WTC11 (cell line): ENCODE results near the gene LUC7L. TPM values are rescaled to one million over a fixed set of nuclear protein-coding genes. Genes with fewer than 3 reads are reported as not detected.

ENCODE experiments used
- ATAC-seq: fragments of 200-7000 bp; cut with Tn5 transposase; 2 replicates; pipeline ENCODE4 v1.10.0; 2021; ENCODE audit warnings: mild to moderate bottlenecking, moderate library complexity
- CTCF ChIA-PET: fragments of 300-600 bp; sonication (Branson Sonifier 250); formaldehyde crosslinking; loops from one replicate; lab custom pipeline; 2021; ENCODE audit warnings: antibody characterized with exemption; lab: Charles Lee
- POLR2A ChIA-PET: fragments of 350-600 bp; sonication (Branson Sonifier 250); formaldehyde crosslinking; loops from one replicate; lab custom pipeline; 2021; ENCODE audit warnings: antibody characterized with exemption; lab: Charles Lee
- DNase-seq: peaks from one replicate; pipeline ENCODE4 v3.0.0; 2021; ENCODE audit warnings: low spot score
- H3K27ac Mint-ChIP-seq: 2 replicates; pipeline ENCODE4 v1.8.0; 2021; ENCODE audit warnings: mixed read lengths
- H3K27me3 Mint-ChIP-seq: 2 replicates; pipeline ENCODE4 v1.8.0; 2021; ENCODE audit warnings: low read depth, mild to moderate bottlenecking, moderate library complexity, mixed read lengths
- H3K36me3 Mint-ChIP-seq: 2 replicates; pipeline ENCODE4 v1.8.0; 2021; ENCODE audit warnings: mixed read lengths
- H3K4me1 Mint-ChIP-seq: 2 replicates; pipeline ENCODE4 v1.8.0; 2022; ENCODE audit warnings: mixed read lengths
- H3K4me3 Mint-ChIP-seq: 2 replicates; pipeline ENCODE4 v1.8.0; 2021; ENCODE audit warnings: mild to moderate bottlenecking, moderate library complexity, mixed read lengths
- H3K9me3 Mint-ChIP-seq: 2 replicates; pipeline ENCODE4 v1.8.0; 2021; ENCODE audit warnings: mixed read lengths
- EMX1 ChIP-seq: fragments of 250-450 bp; sonication (Bioruptor Pico); IDR thresholded peaks from 2 replicates; pipeline ENCODE4 v1.8.0; 2021; ENCODE audit warnings: mild to moderate bottlenecking
- ETV6 ChIP-seq: sonication (generic); formaldehyde crosslinking; IDR thresholded peaks from 2 replicates; pipeline ENCODE4 v1.8.1; 2022; ENCODE audit warnings: mild to moderate bottlenecking, missing genetic modification reagents
- FOXP1 ChIP-seq: sonication (generic); formaldehyde crosslinking; IDR thresholded peaks from 2 replicates; pipeline ENCODE4 v1.8.0; 2022; ENCODE audit warnings: missing genetic modification reagents, mild to moderate bottlenecking, moderate library complexity, borderline replicate concordance
- NFATC4 ChIP-seq: fragments of 250-450 bp; sonication (Bioruptor Pico); IDR thresholded peaks from 2 replicates; pipeline ENCODE4 v1.9.0; 2021; ENCODE audit warnings: mild to moderate bottlenecking
- NFYB ChIP-seq: sonication (generic); formaldehyde crosslinking; conservative IDR thresholded peaks from 2 replicates; pipeline ENCODE4 v1.8.0; 2022; ENCODE audit warnings: low read depth, missing genetic modification reagents
- NR3C1 ChIP-seq: sonication (generic); formaldehyde crosslinking; conservative IDR thresholded peaks from 2 replicates; pipeline ENCODE4 v1.8.1; 2023; ENCODE audit warnings: low read depth, mild to moderate bottlenecking, missing genetic modification reagents
- SMAD3 ChIP-seq: sonication (generic); formaldehyde crosslinking; IDR thresholded peaks from 2 replicates; pipeline ENCODE4 v1.8.0; 2022; ENCODE audit warnings: missing genetic modification reagents, mild to moderate bottlenecking, borderline replicate concordance
- SP1 ChIP-seq: sonication (generic); formaldehyde crosslinking; conservative IDR thresholded peaks from 2 replicates; pipeline ENCODE4 v1.8.1; 2022; ENCODE audit warnings: missing genetic modification reagents
- TEAD1 ChIP-seq: sonication (generic); formaldehyde crosslinking; IDR thresholded peaks from 2 replicates; pipeline ENCODE4 v1.8.0; 2022; ENCODE audit warnings: mild to moderate bottlenecking, missing genetic modification reagents
- TEAD4 ChIP-seq: sonication (generic); formaldehyde crosslinking; IDR thresholded peaks from 2 replicates; pipeline ENCODE4 v1.8.0; 2022; ENCODE audit warnings: mild to moderate bottlenecking, missing genetic modification reagents
- USF1 ChIP-seq: sonication (generic); formaldehyde crosslinking; IDR thresholded peaks from 2 replicates; pipeline ENCODE4 v1.8.0; 2022; ENCODE audit warnings: mild to moderate bottlenecking, missing genetic modification reagents
- ZNF138 ChIP-seq: sonication (generic); formaldehyde crosslinking; conservative IDR thresholded peaks from 2 replicates; pipeline ENCODE4 v1.8.1; 2022; ENCODE audit warnings: mild to moderate bottlenecking, moderate library complexity, missing genetic modification reagents
- ZNF219 ChIP-seq: sonication (generic); formaldehyde crosslinking; IDR thresholded peaks from 2 replicates; pipeline ENCODE4 v1.8.0; 2023; ENCODE audit warnings: missing genetic modification reagents, mild to moderate bottlenecking, borderline replicate concordance
- ZNF281 ChIP-seq: sonication (generic); formaldehyde crosslinking; IDR thresholded peaks from 2 replicates; pipeline ENCODE4 v1.8.0; 2023; ENCODE audit warnings: mild to moderate bottlenecking, missing genetic modification reagents
- ZNF512 ChIP-seq: sonication (generic); formaldehyde crosslinking; IDR thresholded peaks from 2 replicates; pipeline ENCODE4 v1.8.1; 2022; ENCODE audit warnings: missing genetic modification reagents, borderline replicate concordance
- total RNA-seq: library from RNA; stranded (reverse); gene quantifications from 3 replicates; pipeline ENCODE4 v1.2.3, GENCODE V29; 2021
- TF ChIP-seq, protein P1 (sequence below): fragments of 250-450 bp; sonication (Bioruptor Pico); IDR thresholded peaks from 2 replicates; pipeline ENCODE4 v1.9.0; 2021; ENCODE audit warnings: mild to moderate bottlenecking, borderline replicate concordance
- TF ChIP-seq, protein P2 (sequence below): sonication (generic); formaldehyde crosslinking; conservative IDR thresholded peaks from 2 replicates; pipeline ENCODE4 v1.8.1; 2023; ENCODE audit warnings: mild to moderate bottlenecking, low read depth, missing genetic modification reagents, moderate library complexity
- TF ChIP-seq, protein P3 (sequence below): fragments of 250-450 bp; sonication (Bioruptor Pico); IDR thresholded peaks from 2 replicates; pipeline ENCODE4 v1.9.0; 2021; ENCODE audit warnings: mild to moderate bottlenecking
- TF ChIP-seq, protein P4 (sequence below): fragments of 250-450 bp; sonication (Bioruptor Pico); IDR thresholded peaks from 2 replicates; pipeline ENCODE4 v1.9.0; 2021; ENCODE audit warnings: mild to moderate bottlenecking

The LUC7L gene
- total RNA-seq, 1 experiment from 2014 or later, result 111 TPM

- no peak for TF ChIP-seq ZNF281
- TF ChIP-seq, protein P1, sequence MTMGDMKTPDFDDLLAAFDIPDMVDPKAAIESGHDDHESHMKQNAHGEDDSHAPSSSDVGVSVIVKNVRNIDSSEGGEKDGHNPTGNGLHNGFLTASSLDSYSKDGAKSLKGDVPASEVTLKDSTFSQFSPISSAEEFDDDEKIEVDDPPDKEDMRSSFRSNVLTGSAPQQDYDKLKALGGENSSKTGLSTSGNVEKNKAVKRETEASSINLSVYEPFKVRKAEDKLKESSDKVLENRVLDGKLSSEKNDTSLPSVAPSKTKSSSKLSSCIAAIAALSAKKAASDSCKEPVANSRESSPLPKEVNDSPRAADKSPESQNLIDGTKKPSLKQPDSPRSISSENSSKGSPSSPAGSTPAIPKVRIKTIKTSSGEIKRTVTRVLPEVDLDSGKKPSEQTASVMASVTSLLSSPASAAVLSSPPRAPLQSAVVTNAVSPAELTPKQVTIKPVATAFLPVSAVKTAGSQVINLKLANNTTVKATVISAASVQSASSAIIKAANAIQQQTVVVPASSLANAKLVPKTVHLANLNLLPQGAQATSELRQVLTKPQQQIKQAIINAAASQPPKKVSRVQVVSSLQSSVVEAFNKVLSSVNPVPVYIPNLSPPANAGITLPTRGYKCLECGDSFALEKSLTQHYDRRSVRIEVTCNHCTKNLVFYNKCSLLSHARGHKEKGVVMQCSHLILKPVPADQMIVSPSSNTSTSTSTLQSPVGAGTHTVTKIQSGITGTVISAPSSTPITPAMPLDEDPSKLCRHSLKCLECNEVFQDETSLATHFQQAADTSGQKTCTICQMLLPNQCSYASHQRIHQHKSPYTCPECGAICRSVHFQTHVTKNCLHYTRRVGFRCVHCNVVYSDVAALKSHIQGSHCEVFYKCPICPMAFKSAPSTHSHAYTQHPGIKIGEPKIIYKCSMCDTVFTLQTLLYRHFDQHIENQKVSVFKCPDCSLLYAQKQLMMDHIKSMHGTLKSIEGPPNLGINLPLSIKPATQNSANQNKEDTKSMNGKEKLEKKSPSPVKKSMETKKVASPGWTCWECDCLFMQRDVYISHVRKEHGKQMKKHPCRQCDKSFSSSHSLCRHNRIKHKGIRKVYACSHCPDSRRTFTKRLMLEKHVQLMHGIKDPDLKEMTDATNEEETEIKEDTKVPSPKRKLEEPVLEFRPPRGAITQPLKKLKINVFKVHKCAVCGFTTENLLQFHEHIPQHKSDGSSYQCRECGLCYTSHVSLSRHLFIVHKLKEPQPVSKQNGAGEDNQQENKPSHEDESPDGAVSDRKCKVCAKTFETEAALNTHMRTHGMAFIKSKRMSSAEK (CRISPR knock-in tag), result no peak
- TF ChIP-seq NFATC4, result no peak
- no peak for TF ChIP-seq FOXP1
- no peak for TF ChIP-seq ETV6
- TF ChIP-seq ZNF219, result no peak
- no peak for TF ChIP-seq NFYB (CRISPR knock-in tag)
- TF ChIP-seq, protein P2, sequence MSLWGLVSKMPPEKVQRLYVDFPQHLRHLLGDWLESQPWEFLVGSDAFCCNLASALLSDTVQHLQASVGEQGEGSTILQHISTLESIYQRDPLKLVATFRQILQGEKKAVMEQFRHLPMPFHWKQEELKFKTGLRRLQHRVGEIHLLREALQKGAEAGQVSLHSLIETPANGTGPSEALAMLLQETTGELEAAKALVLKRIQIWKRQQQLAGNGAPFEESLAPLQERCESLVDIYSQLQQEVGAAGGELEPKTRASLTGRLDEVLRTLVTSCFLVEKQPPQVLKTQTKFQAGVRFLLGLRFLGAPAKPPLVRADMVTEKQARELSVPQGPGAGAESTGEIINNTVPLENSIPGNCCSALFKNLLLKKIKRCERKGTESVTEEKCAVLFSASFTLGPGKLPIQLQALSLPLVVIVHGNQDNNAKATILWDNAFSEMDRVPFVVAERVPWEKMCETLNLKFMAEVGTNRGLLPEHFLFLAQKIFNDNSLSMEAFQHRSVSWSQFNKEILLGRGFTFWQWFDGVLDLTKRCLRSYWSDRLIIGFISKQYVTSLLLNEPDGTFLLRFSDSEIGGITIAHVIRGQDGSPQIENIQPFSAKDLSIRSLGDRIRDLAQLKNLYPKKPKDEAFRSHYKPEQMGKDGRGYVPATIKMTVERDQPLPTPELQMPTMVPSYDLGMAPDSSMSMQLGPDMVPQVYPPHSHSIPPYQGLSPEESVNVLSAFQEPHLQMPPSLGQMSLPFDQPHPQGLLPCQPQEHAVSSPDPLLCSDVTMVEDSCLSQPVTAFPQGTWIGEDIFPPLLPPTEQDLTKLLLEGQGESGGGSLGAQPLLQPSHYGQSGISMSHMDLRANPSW (CRISPR knock-in tag), result no peak
- TF ChIP-seq USF1 (CRISPR knock-in tag), result no peak
- TF ChIP-seq EMX1 (CRISPR knock-in tag), result no peak
- no peak for TF ChIP-seq TEAD4 (CRISPR knock-in tag)
Measured at GRCh38 chr16:185691-186090, 43.6 kb downstream of the LUC7L start (continued).

GRCh38 chr16:185213-185612 is 44.0 kb downstream of the LUC7L start:
- peaks cover 6% of the 10 kb centered on the region for H3K27me3 Mint-ChIP-seq
- H3K4me1 Mint-ChIP-seq, result no peaks in the 10 kb centered on the region
- DNase-seq (no peak), ATAC-seq (no peak)
- CTCF ChIA-PET, result interaction anchor here (1.9 kb wide), 1 partner anchor 67 kb away, joined by 6 read pairs; no protein-coding TSS in a partner anchor
- H3K4me3 Mint-ChIP-seq, result no peak overlapping the region
- no peaks in the 10 kb centered on the region for H3K9me3 Mint-ChIP-seq
- POLR2A ChIA-PET, result no interaction called here
- no peak overlapping the region for H3K27ac Mint-ChIP-seq
- TF ChIP-seq SP1 (CRISPR knock-in tag) (no peak), NFATC4 (no peak), SMAD3 (no peak), NR3C1 (CRISPR knock-in tag) (no peak), ZNF138 (CRISPR knock-in tag) (no peak), ZNF512 (CRISPR knock-in tag) (no peak), USF1 (CRISPR knock-in tag) (no peak), FOXP1 (no peak), TEAD1 (CRISPR knock-in tag) (no peak)
- TF ChIP-seq, protein P3, sequence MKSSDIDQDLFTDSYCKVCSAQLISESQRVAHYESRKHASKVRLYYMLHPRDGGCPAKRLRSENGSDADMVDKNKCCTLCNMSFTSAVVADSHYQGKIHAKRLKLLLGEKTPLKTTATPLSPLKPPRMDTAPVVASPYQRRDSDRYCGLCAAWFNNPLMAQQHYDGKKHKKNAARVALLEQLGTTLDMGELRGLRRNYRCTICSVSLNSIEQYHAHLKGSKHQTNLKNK (CRISPR knock-in tag), result no peak
- TF ChIP-seq, protein P4, sequence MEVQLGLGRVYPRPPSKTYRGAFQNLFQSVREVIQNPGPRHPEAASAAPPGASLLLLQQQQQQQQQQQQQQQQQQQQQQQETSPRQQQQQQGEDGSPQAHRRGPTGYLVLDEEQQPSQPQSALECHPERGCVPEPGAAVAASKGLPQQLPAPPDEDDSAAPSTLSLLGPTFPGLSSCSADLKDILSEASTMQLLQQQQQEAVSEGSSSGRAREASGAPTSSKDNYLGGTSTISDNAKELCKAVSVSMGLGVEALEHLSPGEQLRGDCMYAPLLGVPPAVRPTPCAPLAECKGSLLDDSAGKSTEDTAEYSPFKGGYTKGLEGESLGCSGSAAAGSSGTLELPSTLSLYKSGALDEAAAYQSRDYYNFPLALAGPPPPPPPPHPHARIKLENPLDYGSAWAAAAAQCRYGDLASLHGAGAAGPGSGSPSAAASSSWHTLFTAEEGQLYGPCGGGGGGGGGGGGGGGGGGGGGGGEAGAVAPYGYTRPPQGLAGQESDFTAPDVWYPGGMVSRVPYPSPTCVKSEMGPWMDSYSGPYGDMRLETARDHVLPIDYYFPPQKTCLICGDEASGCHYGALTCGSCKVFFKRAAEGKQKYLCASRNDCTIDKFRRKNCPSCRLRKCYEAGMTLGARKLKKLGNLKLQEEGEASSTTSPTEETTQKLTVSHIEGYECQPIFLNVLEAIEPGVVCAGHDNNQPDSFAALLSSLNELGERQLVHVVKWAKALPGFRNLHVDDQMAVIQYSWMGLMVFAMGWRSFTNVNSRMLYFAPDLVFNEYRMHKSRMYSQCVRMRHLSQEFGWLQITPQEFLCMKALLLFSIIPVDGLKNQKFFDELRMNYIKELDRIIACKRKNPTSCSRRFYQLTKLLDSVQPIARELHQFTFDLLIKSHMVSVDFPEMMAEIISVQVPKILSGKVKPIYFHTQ (CRISPR knock-in tag), result no peak
- TF ChIP-seq, all 79 proteins: peak for 0
- H3K36me3 Mint-ChIP-seq, result peaks cover 27% of the 10 kb centered on the region
